Lung microvascular endothelial cell (primary cell): Measurements from ENCODE around the gene SLC16A14. TPM values are rescaled to one million over a fixed set of nuclear protein-coding genes. Genes with fewer than 3 reads are reported as not detected.

Experiments
- DNase-seq, 2 donors: peaks; one replicate each; pipeline versions ENCODE4 v3.0.0 to v3.0.0-alpha.2; 2010; ENCODE audit warnings: low read depth in 2 of 2
- total RNA-seq: library from RNA; depleted of rRNA; stranded (reverse); fragments of >200 nt; gene quantifications from 2 replicates; pipeline ENCODE4 v1.2.1, GENCODE V29; 2014

The SLC16A14 gene
- total RNA-seq, 1 donor from 2014 or later: under 0.01 TPM

DNA sequence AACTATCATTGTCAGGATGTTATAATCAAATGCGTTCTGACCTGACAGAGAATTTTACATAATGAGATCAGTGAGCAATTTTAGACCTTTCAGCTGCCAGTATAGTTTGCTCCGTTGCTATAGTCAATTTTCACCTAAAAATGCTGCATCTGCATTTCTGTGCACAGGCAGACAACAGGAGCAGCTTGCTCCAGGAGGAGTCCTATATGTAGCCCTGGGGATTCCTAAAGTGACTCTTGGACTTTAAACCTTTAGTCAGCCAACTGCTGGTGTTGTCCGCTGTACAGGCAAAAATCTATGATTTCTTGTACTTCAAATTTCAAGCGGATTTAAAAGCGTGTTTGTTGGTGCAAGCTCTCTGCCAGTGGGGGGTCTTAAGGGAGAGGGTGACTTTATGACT, 25.7 kb downstream of the SLC16A14 start:
- DNase-seq: no peak

DNA sequence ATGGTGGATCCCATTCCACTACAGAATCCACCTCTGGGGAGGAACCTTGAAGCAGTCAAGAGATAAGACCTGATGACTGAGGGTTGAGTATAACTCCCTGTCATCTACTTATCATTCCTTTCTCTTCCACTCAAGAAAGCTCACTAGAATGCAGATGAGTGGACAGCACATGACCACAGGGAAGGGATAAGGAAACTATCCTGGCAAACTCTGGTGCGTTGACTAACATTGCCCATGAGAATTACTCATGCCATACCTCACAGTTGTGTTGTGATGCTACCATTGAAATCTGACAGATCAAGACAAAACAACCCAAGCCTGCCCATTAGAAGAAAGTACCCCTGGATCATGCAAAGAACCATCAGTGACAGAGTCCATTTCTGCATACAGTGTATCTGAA, 26.5 kb downstream of the SLC16A14 start:
- no peak for DNase-seq

DNA sequence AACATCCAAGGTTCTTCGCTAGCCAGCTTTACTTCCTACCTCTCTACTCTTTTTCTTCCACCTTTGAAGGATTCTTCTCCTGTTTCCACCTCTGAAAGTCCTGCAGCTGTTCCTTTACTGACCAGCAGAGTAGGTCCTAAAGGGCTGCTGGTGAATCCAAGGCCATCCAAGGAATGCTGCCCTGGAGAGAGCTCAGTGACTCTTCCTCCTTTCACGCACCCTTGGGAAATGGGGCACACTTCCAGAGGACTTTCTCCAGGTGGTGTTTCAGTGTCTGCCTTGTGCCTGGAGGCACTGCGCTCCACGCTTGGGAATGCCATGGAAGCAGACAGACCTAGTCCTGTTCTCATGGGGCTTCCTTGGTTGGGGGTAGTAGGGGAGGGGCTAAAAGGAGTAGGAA, 45.4 kb downstream of the SLC16A14 start:
- DNase-seq: no peak

DNA sequence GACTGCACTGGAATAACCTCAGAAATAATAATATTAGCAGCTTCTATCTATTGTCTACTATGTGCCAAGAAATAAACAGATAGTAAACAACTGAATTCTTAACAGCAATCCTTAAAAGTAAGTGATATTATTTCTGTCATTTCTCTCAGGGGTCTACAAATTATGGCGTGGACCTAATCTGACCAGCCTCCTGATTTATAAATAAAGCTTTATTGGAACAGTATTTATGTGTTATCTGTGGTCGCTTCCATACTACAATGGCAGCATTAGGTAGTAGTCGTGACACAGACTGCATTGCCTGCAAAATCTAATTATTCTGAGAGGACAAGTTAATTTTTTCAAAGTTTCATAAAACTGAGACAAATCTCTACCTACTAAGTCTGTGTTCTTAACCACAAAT, 49.0 kb downstream of the SLC16A14 start:
- DNase-seq: no peak

DNA sequence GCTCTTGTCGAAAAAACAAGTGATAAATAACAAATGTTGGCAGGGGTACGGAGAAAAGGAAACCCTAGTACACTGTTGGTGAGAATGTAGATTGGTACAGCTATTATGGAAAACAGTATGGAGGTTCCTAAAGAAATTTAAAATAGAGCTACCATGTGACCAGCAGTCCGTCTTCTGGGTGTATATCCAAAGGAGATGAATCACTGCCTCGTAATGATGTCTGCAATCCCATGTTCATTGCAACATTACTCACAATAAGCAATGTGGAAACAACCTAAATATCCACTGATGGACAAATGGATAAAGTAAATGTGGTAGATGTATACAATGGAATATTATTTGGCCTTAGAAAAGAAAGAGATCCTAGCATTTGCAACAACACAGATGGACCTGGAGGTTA, 50.6 kb downstream of the SLC16A14 start:
- DNase-seq: peak in 1 of 2 donors; percentile 50

DNA sequence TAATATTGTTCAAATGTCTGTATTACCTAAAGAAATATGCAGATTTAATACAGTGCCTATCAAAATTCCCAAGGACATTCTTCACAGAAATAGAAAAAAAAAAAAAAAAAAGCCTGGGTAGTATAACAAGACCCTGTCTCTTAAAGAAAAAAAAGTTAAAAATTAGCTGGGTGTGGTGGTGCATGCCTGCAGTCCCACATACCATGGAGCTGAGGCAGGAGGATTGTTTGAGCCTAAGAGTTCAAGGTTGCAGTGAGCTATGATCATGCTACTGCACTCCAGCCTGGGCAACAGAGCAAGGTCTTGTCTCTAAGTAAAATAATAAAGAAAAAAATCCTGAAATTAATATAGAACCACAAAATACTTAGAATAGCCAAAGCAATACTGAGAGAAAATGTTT, 51.9 kb downstream of the SLC16A14 start:
- DNase-seq: no peak

DNA sequence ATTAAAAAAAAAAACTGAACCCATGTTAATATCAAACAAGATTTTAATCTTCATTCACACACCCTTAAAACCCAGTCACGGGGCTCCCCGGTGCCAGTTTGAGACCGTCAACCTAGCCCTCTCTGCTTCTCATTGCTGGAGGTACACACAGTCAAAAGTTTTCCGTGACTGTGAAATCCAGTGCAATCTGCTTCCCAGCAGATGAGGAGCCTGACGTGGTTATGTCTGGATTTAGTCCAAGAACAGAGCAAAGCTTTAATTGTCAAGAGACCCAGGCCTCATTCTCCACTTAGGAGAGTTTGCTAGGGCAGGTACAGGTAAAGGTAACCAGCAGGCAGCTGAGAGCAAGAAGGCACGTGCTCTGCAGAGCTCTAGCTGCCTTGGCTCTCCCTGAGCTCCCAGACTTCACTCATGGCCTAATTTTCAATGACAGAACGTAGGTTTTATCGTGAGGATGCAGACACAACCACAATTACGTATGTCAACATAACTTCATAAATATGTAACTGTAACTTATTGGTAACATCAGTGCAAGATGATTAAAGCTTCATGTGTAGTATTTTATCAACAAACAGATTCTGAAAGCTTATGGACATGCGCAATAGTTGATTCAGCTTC, 56.3 kb downstream of the SLC16A14 start:
- DNase-seq: no peak

DNA sequence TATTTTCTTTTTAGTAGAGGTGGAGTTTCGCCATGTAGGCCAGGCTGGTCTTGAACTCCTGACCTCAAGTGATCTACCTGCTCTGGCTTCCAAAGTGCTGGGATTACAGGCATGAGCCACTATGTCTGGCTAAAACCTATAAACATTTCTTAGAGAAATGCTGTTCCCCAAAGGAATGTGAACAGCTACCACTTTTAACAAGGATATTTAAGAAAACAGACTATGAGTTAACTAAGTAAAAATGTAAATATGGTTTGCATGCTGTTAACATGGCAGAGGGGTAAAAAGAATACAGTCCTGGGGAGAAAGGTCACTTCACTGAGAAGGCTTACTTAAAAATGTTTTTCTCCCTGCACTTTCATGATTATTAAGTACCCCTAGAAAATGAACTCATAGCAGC, 57.1 kb downstream of the SLC16A14 start:
- DNase-seq: no peak

DNA sequence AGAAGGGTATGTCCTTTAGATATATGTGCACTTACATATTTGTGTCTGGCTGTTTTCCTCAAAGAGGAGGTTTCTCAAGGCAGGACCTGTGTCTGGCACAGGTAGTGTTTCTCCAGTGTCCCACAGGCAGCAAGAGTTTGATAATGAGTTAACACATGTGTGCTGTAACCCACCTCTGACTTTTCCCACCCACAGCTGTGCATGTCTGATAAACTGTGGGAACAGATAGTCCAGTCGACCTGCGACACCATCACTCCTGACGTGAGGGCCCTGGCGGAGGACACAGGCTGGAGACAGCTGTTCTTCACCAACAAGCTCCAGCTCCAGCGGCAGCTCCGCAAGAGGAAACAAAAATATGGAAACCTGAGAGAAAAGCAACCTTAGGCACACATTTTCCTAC, 58.2 kb downstream of the SLC16A14 start:
- no peak for DNase-seq

DNA sequence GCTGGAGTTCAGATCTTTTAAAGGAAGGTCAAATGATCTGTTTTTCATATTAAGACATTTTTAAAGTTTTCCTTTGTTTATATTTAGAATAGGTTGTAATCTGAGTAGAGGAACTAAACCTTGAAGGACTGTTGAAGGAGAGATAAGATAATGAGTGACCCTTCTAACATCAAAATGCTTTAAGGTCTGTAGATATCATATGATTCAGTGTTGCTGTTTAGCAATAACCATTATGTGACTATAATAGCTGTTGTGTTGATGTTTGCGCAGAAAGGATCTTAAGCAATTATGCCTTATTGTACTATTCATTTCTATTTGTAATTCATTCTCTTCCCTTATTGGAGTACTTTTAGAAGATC, 60.0 kb downstream of the SLC16A14 start:
- DNase-seq: no peak

DNA sequence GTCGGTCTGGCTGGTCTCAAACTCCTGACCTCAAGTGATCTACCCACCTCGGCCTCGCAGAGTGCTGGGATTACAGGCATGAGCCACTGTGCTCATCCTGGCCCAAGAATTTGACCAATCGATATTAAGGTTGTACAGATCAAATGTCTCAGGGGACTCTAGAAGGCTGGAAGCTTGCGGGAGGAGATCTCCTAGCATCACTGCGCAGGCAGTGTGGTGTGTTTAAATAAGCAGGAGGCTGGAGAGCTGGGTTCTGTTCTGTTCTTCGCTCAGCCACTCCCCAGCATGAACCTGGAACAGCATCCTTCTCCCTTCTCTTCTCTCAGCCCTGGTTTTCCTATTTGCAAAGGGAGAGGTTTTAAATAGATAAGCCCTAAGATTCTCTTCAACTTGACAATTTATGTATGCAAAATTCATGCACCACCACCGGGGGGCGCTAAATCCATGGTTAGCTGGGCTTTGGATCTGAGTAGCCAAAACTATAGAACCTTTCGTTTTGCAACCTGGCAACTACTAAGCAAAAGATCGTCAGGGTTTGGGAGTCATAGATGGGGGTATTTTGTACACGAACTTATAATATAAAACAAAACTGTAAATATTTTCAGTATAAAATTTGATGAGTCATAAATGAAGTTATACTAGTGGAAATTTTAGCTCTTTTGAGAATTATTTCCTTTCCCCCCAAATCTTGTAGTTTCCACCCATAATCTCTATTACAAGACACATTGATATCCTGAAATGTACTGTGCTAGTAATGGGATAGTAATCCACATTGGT, 60.6 kb downstream of the SLC16A14 start:
- peak; percentile 74 to 83 for DNase-seq

DNA sequence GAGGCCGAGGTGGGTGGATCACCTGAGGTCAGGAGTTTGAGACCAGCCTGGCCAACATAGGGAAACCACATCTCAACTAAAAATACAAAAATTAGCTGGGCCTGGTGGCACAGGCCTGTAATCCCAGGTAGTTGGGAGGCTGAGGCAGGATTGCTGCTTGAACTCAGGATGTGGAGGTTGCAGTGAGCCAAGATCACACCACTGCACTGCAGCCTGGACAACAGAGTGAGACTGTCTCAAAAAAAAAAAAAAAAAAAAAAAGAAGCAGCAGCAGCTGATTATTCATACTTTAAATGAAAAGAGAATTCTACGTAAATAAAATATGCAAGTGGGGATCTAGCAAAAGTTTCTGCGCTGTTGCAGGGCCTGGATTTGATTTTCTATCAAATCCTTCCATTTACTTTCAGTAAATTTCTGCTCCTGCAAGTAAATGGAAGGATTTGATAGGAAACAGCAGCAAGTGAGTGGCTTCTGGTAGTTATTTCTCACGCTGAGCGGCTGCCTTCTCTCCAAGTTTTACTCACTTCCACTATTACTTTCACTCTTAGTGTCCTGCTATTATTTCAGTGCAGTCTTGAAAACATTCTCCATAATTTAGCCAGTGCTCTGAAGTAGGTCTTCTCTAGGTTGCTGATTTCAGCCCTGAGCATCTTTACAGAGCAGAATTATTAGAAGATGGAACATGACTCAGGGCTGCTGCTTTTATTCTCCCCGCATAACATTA, 68.4 kb downstream of the SLC16A14 start:
- DNase-seq: no peak

DNA sequence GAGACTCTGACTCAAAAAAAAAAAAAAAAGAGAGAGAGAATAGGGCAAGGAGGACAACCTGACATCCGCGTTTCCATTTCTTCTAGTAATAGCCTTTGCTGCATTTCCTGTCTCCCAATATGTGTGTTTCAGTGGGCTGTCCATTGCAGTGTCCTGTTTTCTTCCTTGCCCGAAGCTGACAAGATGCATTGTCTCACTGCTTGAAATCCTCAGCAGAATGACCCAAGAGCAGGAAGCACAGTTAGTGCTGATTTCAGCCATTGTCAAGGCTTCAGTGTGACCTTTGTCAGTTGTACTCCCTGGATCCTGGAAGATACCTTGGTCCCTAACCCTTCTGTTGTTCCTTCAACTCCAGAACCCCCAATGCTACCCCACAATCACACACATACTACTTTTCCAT, 71.2 kb downstream of the SLC16A14 start:
- DNase-seq: no peak

DNA sequence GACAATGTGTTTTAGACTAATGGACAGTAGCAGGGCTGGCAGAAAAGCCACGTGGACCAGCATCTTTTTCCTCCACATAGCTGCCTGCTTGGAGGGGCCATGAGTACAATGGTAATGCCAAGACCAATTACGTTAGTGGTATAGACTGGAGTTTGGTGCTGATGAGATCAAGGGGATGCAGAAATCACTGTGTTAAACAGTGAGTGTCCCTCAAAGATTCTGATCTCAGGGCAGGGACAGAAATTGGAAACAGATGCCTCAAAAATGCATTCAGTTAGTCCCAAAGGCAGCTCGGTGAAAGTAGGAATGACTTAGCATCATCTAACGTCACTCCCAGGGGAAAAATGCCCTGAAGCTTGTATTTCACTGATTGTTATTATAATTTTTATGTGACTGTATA, 72.4 kb downstream of the SLC16A14 start:
- DNase-seq: no peak

DNA sequence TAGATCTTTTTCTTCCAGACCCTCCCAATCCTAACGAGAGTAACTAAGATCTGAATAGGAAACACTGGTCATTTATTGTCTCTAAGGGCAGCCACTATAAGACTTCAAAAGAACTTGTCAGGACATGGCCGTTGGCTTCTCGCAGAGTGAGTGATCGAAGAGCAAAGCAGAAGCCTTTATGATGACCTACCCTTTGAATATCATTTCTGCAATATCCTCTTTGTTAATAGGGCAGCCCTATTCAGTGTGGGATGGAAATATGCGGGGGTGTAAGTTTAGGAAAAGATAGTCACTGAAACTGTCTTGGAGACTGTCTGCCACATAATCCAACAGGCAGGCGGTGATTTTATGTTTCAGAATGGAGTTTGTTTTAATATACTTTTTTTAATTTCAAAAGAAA, 75.5 kb downstream of the SLC16A14 start:
- DNase-seq: no peak

Other genes with a start within 250 kb of the SLC16A14 start
- 181 and 207 TPM in 2 replicates for gene TRIP12, start 146.9 kb downstream of the SLC16A14 start, total RNA-seq
- 0.60 and 0.87 TPM in 2 replicates for gene FBXO36, start 146.4 kb downstream of the SLC16A14 start, total RNA-seq
- gene SP110, start 151.1 kb upstream of the SLC16A14 start, total RNA-seq: 2.2 and 3.9 TPM in 2 replicates
- not detected in 2 replicates for gene SP140, start 156.8 kb upstream of the SLC16A14 start, total RNA-seq